ENCODE results near the gene PRSS56. TPM values are rescaled to one million over a fixed set of nuclear protein-coding genes. Genes with fewer than 3 reads are reported as not detected.
"Not testable (repeated sequence)": the region's sequence is repeated elsewhere in the genome, so short reads cannot be mapped to it uniquely, and the experiment has no call there.

The PRSS56 gene
- total RNA-seq, 1 experiment from 2014 or later: not detected

DNA sequence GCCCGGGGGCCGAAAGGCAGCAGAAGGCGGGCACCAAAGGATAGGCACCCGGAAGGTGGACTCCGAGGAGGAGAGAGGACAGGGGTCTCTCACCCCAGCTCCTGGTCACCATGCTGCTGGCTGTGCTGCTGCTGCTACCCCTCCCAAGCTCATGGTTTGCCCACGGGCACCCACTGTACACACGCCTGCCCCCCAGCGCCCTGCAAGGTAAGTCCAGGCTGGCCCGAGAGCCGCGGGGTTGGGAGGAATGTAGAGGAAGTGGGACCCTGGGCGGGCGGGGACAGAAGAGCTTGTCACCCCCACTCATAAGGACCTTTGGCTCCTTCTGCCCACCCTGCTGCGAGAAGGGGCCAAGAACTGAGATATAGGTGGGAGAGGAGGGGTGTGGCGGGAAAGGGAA lies 301 bp downstream of the PRSS56 start:
- in situ Hi-C loops (cut with HindIII; ENCODE audit: low pct_unique_long_range_greater_than_20kb, low sequenced_read_pairs): no loop called here
- no peak for DNase-seq (ENCODE audit: low read depth)

DNA sequence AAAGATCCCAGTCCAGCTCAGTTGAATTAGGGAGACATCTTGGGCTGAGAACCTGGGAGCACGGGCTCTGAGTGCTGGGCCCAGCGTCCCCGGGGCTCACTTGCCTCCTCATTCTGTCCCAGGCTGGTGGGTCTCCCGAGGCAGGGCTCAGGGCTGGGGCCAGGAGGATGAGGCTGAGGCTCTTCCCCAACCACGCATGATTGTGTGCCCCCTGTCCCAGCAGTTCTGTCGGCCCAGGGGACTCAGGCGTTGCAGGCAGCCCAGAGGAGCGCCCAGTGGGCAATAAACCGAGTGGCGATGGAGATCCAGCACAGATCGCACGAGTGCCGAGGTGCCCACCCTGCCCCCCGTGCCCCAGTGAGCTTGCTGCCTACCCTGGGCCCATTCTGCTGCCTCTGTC lies 910 bp downstream of the PRSS56 start:
- DNase-seq (ENCODE audit: low read depth): no peak

DNA sequence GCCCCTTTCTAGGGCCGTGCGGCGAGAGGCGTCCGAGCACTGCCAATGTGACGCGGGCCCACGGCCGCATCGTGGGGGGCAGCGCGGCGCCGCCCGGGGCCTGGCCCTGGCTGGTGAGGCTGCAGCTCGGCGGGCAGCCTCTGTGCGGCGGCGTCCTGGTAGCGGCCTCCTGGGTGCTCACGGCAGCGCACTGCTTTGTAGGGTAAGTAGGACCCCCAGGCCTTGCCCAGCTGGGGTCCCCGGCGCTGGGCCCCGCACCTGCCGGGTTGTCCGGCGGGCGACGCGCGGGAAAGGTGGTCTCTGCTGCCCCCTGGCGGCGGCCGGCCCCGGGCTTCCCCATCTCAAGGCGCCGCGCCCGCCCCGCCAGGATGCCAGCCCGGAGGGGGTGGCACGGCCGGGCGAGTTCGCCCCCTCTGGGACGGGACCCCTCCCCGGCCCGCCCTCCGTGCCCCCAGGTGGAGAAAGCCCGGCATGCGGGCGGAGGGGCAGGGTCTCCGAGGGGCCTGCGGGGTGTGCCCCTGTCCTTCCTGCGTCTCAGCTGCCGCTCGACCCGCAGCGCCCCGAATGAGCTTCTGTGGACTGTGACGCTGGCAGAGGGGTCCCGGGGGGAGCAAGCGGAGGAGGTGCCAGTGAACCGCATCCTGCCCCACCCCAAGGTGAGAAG lies 1.9 kb downstream of the PRSS56 start:
- peak; percentile 15 for DNase-seq (ENCODE audit: low read depth)
- in situ Hi-C loops (cut with HindIII; ENCODE audit: low pct_unique_long_range_greater_than_20kb, low sequenced_read_pairs): no loop called here

More for the DNA sequence above, 910 bp downstream of the PRSS56 start:
- in situ Hi-C loops (cut with HindIII; ENCODE audit: low pct_unique_long_range_greater_than_20kb, low sequenced_read_pairs): no loop called here

DNA sequence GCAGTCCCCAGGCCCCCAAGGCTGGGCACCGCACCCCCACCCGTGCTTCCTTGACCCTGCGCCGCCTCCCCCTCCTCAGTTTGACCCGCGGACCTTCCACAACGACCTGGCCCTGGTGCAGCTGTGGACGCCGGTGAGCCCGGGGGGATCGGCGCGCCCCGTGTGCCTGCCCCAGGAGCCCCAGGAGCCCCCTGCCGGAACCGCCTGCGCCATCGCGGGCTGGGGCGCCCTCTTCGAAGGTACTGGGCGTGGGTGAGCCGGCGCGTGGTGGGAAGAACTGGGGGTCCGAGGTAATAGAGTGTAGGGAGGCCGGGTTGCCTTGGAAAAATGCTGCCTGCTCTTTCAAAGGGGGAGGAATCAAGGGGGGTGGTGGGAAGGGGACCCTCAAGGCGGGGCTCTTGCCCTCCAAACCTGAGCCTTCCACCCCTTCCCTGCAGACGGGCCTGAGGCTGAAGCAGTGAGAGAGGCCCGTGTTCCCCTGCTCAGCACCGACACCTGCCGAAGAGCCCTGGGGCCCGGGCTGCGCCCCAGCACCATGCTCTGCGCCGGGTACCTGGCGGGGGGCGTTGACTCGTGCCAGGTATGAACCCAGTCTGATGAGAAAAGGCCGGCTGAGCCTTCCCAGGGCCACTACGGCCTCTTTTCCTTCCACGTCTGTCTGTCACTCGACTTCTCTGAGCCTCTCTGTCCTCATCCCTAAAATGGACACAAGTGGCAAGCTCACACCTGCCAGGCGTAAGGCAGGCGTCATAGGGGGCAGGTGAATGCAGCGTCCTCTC lies 2.6 kb downstream of the PRSS56 start:
- in situ Hi-C loops (cut with HindIII; ENCODE audit: low pct_unique_long_range_greater_than_20kb, low sequenced_read_pairs): no loop called here
- DNase-seq (ENCODE audit: low read depth): no peak

DNA sequence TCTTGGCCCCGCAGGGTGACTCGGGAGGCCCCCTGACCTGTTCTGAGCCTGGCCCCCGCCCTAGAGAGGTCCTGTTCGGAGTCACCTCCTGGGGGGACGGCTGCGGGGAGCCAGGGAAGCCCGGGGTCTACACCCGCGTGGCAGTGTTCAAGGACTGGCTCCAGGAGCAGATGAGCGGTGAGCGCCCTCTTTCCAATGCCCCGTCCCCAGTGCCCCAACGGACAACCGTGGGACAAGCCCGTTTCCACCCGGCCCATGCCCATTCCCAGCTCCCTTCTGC lies 3.2 kb downstream of the PRSS56 start:
- in situ Hi-C loops (cut with HindIII; ENCODE audit: low pct_unique_long_range_greater_than_20kb, low sequenced_read_pairs): no loop called here
- DNase-seq (ENCODE audit: low read depth): no peak

DNA sequence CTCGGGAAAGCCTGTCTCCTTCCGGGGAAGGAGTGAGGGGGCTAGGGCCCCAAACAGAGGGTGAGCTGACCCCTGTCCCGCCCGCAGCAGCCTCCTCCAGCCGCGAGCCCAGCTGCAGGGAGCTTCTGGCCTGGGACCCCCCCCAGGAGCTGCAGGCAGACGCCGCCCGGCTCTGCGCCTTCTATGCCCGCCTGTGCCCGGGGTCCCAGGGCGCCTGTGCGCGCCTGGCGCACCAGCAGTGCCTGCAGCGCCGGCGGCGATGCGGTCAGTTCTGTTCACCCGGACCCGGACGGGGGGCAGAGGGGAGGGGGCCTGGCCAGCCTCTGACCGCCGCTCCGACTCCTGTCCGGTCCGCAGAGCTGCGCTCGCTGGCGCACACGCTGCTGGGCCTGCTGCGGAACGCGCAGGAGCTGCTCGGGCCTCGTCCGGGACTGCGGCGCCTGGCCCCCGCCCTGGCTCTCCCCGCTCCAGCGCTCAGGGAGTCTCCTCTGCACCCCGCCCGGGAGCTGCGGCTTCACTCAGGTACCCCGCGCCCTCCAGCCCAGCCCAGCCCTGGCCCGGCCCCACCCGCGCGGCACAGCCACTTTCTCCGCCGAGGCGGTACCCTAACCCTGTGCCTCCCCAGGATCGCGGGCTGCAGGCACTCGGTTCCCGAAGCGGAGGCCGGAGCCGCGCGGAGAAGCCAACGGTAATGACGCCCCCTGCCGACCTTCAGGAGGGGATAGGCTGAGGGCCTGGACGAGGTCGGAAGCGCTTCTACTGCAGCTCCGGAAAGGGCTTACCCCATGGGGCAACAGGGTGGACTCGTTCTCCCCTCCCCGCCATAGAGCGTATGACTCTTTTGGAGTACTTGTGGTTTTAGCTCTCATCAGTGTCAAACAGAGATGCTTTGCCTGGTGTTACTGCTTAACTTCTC lies 3.8 kb downstream of the PRSS56 start:
- in situ Hi-C loops (cut with HindIII; ENCODE audit: low pct_unique_long_range_greater_than_20kb, low sequenced_read_pairs): no loop called here
- peak; percentile 14 for DNase-seq (ENCODE audit: low read depth)

DNA sequence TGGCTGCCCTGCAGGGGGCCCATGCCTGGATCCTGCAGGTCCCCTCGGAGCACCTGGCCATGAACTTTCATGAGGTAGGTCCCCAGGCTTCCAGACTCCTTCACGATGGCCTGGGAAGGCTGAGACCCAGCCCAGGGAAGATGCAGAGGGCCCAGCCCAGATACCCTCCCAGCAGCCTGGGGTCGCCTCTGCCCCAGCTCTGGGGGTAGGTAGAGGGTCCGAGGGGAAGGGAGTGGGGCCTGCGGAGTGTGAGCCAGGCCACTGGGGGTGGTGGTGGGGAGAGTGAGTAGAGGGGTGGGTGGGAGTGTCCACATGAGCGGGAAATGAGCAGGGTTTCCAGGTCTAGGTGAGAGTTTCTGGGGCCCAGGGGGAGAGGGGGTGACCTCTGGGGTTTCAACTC lies 4.6 kb downstream of the PRSS56 start:
- in situ Hi-C loops (cut with HindIII; ENCODE audit: low pct_unique_long_range_greater_than_20kb, low sequenced_read_pairs): no loop called here
- no peak for DNase-seq (ENCODE audit: low read depth)

DNA sequence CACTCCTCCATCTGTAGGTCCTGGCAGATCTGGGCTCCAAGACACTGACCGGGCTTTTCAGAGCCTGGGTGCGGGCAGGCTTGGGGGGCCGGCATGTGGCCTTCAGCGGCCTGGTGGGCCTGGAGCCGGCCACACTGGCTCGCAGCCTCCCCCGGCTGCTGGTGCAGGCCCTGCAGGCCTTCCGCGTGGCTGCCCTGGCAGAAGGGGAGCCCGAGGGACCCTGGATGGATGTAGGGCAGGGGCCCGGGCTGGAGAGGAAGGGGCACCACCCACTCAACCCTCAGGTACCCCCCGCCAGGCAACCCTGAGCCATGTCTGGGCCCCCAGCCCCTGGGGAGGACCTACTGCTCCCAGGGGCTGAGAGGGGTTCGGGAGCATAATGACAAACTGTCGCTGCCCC lies 5.0 kb downstream of the PRSS56 start:
- in situ Hi-C loops (cut with HindIII; ENCODE audit: low pct_unique_long_range_greater_than_20kb, low sequenced_read_pairs): no loop called here
- no peak for DNase-seq (ENCODE audit: low read depth)

DNA sequence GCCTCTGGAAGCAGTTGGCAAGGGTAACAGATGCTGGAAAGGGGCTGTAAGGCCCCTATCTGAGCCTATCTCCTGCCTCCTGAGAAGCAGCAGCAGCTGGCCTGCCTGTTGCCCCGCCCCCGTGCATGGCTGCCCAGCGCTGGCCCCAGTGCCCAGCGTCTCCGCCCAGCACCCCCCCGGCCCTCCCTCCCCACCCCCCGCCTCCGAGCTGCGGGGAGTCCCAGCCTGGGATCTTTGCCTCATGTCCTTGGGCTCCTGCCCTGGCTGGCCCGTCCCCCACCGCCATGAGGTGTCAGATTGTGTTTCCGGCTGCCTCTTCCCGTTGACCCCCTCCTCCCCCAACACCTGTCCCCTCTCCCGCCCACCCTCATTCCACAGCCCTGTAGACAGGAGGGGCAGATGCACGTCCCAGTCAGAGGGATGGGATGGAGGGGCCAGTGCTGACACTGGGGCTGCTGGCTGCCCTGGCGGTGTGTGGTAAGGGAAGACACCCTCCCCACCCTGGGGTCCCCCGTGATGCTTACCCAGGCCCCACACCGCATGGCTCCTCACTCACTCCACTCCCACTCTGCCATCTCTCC lies 5.7 kb downstream of the PRSS56 start, which contains the start of gene CHRND:
CHRND (plus strand) TSS at position 370 of the 581 bp plus-strand sequence; CDS start at position 426, 56 bp downstream.
- in situ Hi-C loops (cut with HindIII; ENCODE audit: low pct_unique_long_range_greater_than_20kb, low sequenced_read_pairs): no loop called here
- DNase-seq (ENCODE audit: low read depth): no peak

DNA sequence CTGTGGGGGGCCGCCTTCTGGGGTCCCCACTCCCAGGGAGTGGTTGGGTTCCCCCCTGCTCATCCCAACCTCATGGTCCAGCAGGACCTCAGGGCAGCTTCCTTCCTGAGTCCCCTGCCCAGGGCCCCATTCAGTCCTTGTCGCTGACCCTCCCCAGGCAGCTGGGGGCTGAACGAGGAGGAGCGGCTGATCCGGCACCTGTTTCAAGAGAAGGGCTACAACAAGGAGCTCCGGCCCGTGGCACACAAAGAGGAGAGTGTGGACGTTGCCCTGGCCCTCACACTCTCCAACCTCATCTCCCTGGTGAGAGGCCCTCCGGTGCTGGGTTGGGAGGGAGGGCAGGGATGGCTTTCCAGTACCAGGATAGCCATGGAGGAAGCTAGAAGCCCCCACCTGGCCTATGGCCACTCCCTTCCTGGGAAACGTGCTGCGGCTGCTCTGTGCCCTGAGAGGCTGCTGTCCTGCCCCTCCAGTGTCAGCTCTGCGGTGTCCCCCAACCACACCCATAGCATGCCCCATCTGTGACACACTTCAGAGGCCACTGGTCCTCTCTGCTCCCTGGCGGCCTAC lies 6.3 kb downstream of the PRSS56 start:
- DNase-seq (ENCODE audit: low read depth): no peak
- in situ Hi-C loops (cut with HindIII; ENCODE audit: low pct_unique_long_range_greater_than_20kb, low sequenced_read_pairs): no loop called here

DNA sequence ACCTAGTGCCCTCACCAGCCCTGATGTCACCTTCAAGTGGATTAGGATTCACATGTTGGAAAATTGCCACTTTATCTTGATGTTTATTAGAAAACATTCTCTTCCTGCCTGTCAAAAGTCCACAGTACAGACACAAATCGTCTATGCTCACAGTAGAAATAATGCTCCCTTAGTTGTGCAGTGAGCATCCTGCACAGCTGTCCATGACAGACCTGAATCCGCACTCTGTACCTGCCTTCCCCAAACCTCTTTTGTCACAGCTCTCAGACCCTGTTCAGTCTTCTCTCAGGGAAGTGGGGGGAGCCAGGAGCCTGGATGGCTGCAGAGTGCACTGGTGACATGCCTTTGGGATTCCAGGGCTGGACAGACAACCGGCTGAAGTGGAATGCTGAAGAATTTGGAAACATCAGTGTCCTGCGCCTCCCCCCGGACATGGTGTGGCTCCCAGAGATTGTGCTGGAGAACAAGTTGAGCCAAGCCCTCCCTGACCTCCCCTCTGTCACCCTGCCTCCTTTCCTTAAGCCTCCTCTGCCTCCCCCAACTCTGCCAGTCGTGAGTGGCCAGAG lies 7.8 kb downstream of the PRSS56 start:
- in situ Hi-C loops (cut with HindIII; ENCODE audit: low pct_unique_long_range_greater_than_20kb, low sequenced_read_pairs): no loop called here
- DNase-seq (ENCODE audit: low read depth): no peak

DNA sequence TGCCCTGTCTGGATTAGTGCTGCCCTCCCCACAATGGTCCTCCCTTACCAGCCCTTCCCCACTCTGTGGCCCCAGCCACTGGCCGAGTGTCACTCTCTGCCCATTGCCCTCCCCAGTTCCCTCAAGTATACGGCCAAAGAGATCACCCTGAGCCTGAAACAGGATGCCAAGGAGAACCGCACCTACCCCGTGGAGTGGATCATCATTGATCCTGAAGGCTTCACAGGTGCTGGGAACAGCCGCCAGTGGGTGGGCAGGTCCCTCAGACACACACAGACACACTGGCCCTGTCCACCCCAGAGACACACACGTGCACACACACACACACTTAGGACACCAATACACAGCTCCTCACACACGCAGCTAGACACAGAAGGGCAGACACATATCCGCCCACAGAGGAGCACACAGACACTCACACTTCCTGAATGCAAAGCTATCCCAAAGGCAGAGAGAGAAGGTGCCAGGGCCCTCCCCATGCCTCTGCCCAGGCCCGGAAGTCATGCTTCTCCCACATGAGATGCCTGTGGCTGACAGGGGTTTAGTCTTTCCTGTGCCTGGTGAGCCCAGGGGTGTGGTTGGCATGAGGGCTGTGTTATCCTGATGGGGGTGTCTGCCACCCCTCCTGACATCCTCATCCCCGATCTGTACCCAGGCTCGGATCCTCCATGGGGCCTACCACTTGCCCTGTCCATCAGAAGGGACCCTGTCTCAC lies 8.7 kb downstream of the PRSS56 start:
- no peak for DNase-seq (ENCODE audit: low read depth)
- in situ Hi-C loops (cut with HindIII; ENCODE audit: low pct_unique_long_range_greater_than_20kb, low sequenced_read_pairs): no loop called here

DNA sequence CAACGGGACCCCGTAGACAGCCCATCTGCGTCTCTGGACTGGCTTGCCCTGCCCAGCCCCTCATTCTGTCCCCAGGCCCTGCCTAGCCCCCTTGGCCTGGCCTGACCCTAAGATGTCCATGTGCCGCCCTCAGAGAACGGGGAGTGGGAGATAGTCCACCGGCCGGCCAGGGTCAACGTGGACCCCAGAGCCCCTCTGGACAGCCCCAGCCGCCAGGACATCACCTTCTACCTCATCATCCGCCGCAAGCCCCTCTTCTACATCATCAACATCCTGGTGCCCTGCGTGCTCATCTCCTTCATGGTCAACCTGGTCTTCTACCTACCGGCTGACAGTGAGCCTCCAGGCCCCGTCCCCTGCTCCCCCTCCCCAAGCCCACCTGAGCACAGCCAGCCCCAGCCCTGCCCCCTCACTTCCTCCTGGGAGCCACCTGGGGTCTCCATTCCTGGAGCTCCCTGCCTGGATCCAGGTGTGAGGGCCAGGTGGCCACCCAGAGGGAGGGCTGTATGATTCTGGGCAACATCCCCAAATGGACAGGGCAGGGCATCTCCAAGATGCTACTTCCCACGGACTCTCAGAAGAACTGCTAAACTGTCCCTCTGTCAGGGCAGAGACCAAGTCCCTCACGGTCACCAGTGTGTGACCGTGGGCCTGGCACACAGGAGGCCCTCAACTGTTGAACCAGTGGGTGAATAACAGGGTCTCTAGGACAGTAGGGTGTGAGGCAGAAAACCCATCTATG lies 9.8 kb downstream of the PRSS56 start:
- in situ Hi-C loops (cut with HindIII; ENCODE audit: low pct_unique_long_range_greater_than_20kb, low sequenced_read_pairs): no loop called here
- no peak for DNase-seq (ENCODE audit: low read depth)

DNA sequence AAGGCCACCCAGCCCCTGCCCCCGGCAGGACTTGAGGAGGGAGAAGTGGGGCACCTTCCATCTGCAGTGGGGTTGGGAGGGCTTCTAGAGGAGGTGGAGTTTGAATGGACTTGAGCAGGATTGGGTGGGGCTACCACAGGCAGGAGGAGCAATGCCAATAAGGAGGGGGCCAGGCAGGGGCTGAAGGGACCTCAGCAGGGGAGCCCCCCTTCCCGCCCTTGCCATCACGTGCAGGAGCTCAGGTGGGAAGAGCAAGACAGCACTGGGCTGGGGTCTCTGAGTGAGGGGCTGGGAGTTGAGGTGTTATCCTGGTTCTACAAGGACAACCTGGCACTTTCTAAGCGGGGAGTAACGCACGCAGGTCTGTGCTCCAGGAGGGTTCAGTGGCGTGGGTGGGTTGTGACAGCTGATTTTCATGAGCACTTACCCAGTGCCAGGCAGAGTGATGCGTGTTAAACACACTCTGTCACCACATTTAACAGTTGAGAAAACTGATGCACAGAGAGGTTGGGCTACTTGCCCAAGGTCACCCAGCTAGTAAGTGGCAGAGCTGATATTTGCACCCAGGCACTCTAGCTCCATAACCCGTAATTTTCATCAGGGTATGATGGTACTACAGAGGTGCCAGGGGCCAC lies 10.6 kb downstream of the PRSS56 start:
- DNase-seq (ENCODE audit: low read depth): no peak
- in situ Hi-C loops (cut with HindIII; ENCODE audit: low pct_unique_long_range_greater_than_20kb, low sequenced_read_pairs): no loop called here

DNA sequence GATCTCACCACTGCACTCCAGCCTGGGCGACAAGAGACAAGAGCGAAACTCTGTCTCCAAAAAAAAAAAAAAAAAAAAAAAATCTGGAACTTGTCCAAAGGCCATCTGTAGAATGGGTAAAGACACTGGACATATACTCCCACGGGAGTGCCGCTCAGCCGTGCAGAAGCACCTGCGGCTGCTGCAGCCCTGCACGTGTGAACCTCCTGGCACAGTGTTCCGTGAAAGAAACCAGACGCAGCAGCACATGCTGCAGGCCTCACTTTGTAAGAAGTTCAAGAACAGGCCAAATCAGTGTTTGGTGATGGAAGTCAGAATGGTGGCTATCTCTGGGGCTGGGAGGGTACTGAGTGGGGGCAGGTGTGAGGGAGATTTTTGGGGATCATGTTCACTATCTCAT lies 12.2 kb downstream of the PRSS56 start:
- no peak for DNase-seq (ENCODE audit: low read depth)
- in situ Hi-C loops (cut with HindIII; ENCODE audit: low pct_unique_long_range_greater_than_20kb, low sequenced_read_pairs): no loop called here

DNA sequence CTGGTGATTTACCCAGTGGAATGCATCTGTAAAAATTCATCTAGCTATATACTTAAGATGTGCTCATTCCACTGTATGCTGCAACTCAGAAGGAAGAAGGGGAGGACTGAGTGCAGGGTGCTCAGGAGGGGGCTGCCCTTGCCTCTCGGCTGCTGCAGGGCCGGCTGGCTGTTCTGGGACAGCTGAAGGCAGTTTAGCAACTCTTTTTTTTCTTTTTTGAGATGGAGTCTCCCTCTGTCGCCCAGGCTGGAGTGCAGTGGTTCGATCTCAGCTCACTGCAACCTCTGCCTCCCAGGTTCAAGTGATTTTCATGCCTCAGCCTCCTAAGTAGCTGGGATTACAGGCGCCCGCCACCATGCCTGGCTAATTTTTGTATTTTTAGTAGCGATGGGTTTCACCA lies 12.6 kb downstream of the PRSS56 start:
- in situ Hi-C loops (cut with HindIII; ENCODE audit: low pct_unique_long_range_greater_than_20kb, low sequenced_read_pairs); DNase-seq (ENCODE audit: low read depth): not testable (repeated sequence)

All from Caki2 (cell line).